NCI-H460 (cell line): ENCODE measurements around the gene IPMK. TPM values are rescaled to one million over a fixed set of nuclear protein-coding genes. Genes with fewer than 3 reads are reported as not detected.
"Not testable (repeated sequence)": the region's sequence is repeated elsewhere in the genome, so short reads cannot be mapped to it uniquely, and the experiment has no call there.

Experiments used
- DNase-seq: peaks from one replicate; pipeline ENCODE4 v3.0.0-alpha.2; 2016; ENCODE audit warnings: low read depth; ENCODE audit errors: extremely low read depth
- total RNA-seq: library from RNA; depleted of rRNA; stranded (reverse); fragments of >200 nt; shearing (Covaris generic); gene quantifications from 2 replicates; pipeline ENCODE4 v1.2.3, GENCODE V29; 2014; rRNA removed

The IPMK gene
- total RNA-seq, 1 experiment from 2014 or later, result 9.6 TPM

DNA sequence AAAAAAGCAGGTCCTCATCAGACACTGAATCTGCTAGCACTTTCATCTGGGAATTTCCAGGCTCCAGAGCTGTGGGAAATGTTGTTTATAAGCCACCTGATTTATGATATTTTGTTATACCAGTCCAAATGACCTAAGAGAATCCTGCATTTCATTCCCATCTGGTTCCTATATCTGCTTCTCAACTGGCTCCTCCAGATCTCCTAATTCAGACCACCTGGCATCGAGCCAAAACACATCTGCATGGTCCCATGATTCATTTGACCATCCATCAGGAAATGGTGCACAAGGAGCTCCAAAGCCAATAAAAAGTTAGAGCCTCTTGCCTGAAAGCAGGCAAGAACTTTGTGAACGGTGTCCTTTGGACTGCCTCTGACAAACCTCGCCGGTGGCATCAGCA is 108.9 kb downstream of the IPMK start:
- no peak for DNase-seq

DNA sequence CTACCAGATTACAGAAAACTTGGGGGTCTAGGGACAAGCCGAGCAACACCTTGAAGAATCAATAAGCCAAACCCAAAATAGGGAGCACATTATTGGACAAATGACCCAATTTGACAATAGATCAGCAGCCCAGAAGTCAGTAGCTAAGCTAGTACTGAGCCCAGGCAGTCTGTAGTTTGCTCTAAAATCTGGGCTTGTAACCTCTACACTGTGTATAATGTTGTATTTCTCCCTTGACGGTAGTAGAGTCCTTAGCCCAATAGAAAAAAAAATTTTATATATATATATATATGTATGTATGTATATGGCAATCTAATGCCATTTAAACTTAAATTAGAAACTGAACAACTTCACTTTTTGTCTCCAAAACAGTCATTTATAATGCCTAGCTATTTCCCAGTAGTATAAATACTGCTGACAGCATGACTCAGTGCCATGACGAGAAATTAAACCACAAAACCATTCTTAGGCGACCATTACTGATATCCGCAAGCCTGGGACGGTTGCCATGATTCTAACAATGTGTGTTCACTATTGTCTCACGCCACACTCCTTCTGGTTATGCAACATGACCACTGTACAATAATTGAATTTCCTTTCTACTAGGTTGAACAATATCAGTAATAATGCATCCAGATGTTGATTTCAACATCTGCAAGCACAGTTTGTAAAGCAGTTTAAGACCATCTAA is 110.5 kb downstream of the IPMK start:
- no peak for DNase-seq

DNA sequence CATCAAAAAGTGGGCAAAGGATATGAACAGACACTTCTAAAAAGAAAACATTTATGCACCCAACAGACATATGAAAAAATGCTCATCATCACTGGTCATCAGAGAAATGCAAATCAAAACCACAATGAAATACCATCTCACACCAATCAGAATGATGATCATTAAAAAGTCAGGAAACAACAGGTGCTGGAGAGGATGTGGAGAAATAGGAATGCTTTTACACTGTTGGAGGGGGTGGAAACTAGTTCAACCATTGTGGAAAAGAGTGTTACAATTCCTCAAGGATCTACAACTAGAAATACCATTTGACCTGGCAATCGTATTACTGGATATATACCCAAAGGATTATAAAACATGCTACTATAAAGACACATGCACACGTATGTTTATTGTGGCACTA is 111.8 kb downstream of the IPMK start:
- not testable (repeated sequence) for DNase-seq

DNA sequence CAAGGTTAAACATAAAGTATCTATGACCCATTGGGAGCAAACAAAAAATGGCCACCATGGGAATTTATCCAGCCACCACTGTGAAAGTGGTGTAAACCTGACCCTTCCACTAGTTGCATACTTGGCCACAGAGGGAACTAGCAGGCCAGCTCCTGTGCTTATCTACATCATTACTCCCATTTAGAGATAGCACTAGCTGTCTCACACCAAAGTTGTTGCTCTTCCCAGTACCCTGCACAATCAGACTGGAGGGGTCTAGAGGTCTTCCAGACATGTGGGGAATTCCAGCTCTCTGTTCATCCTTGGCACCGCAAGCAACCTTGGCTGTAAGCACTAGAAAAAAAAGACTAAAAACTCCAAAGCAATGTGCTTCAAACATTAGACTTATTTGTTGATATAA is 113.9 kb downstream of the IPMK start:
- no peak for DNase-seq

DNA sequence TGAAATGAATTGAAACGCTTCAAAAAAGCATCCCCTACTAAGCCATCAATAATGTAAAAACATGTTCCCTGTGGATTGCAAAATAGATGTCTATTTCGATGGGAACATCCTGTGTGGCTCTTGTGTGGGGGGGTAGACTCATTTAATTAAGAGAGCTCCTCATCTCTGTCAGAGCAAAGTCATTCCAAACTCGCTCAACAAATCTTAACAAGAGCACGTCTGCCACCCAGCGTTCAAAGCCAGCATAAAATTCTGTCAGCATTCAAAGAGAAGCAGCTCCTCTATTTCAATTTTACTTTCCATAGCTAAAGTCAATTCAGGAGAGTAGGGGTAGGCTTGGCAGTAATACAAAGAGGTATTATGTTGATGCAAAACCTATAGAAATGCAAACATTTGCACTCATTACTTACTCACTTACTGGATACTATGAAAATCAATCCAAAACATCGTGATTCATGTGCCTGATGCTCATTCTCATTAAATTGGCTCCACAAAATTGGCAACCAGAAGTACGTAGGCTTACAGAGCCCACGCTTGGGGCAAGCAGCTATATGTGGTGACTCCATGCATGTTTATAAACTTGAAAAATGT is 114.9 kb downstream of the IPMK start:
- DNase-seq, result peak; percentile 66

DNA sequence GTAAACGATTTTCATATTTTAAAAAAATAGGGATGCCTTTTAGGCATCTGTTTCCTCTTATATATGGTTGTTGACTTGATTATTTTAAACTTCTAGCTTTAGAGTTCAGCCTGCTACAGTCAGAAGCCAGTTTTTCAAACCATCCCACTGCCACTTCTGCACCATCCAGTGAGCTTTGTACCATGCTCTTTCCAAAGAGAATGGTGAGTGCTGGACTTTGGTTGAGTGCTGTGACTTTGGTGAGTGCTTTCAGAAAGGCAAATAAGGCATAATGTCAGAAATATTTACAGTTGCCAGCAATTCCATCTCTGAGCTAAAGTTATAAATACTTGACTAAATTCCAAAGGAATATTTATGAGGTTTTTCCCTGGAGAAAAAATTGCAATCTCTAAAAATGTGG is 117.4 kb downstream of the IPMK start:
- DNase-seq, result no peak

DNA sequence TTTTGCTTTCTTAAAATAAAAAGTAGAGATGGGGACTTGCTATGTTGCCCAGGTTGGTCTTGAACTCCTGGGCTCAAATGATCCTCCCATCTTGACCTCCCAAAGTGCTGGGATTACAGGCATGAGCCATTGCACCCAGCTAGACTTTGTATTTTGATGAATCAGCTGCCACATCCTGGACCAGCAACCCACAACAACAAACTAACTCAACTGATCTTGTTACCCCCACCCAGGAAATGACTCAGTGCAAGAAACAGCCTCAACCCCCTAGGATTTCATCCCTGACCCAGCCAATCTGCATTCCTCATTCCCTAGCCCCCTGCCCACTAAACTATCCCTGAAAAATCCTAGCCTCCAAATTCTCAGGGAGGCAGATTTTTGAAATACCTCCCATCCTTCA is 123.8 kb downstream of the IPMK start:
- no peak for DNase-seq

Other genes with a start within 250 kb of the IPMK start
- 71.7 and 77.7 TPM in 2 replicates for gene CISD1, start 1.3 kb upstream of the IPMK start, total RNA-seq
- 19.5 and 20.7 TPM in 2 replicates for gene UBE2D1, start 67.1 kb upstream of the IPMK start, total RNA-seq
- gene TFAM, start 117.5 kb upstream of the IPMK start, total RNA-seq, result 69.6 and 89.6 TPM in 2 replicates
- gene BICC1, start 245.0 kb upstream of the IPMK start, total RNA-seq, result 0.49 and 0.52 TPM in 2 replicates